ENCODE data around the gene GSK3A.
A peak's percentile ranks its signal among the peaks of the same experiment; 100 is the strongest.

GSK3A gene

GRCh38 chr19:42248270-42249148 is 6.1 kb upstream of the GSK3A start:
- no peak for DNase-seq (ENCODE audit: low spot score)

- no peak for DNase-seq (ENCODE audit: low spot score)
These were observed 5.3 kb upstream of the GSK3A start for GRCh38 chr19:42247640-42248199.

DNA sequence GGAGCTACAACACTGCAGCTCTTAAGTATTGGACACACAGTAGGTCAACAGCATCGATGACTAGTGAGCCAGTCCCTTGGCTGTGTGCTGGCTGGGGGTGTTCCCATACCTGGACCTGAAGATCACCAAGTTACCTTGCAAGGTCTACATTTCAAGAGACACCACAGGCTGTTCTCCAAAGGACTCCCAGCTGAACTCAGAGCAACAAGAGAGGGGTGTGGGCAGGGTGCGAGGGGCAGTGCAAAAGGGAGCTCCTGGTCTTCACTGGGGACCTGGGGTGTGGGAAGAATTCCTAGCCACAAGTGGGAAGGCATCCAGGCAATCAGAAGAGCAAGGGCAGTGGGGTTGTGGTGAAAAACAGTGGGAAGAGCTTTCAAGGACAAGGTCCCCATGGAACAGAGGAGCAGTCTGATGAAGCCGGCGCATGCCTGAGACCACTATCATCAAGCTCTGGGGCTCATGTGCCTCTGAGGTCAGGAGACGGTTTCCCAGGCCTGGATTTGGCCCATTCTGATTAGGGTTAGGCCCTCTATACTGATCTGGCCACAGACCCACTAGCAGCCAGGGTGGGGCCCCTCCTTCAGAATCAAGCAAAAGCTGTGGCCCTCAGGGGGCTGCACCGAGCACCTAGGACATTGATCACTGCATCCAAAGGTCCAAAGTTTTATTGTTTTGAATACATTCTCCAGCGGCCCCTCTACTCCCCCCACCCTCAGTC is 4.7 kb upstream of the GSK3A start:
- no peak for DNase-seq (ENCODE audit: low spot score)

DNA sequence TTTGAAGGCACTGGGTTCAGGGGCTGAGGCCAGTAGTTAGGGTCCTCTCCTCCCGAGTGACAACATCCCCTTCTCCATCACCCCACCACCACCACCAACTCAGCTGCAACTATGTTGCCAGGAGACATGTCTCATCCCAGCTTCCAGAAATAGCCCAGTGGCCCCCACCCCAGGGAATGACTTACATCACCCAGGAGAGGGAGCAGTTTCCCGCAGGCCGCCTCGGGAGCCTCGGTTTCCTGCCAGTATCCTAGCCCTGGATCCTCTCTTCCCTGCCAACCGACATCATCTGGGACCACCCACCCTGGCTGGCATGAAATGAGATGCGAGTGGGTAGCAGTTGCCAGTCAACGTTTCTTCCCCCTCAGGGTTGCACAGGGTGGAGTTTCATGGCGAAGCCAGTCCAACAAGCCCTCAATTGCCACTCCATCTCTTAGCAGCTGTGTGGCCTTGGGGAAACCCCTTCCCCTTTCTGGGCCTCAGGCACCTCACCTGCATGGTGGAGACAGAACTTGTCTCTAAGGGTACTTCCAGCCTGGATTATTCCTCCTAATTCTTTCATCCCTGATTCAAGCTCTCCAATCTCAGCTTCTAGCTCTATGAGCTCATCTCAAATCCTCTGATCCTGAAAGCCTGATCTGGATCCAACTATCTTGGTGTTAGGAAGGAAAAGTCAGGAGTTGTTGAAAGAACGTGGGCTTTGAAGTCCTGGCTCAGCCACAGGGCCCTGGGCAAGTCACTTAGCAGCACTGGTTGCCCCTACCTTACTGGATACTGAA is 3.9 kb upstream of the GSK3A start:
- no peak for DNase-seq (ENCODE audit: low spot score)

DNA sequence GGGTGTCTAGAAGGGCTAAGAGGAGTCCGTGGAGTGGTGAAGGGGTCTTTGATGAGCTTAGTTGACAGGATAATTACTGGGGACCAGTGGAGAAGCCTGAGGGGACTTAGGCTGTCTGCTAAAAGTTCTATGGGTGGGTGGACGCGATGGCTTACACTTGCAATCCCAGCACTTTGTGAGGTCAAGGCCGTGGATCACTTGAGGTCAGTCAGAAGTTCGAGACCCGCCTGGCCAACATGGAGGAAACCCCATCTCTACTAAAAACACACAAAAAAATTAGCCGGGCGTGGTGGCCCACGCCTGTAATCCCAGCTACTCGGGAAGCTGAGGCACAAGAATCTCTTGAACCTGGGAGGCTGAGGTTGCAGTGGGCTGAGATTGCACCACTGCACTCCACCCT is 2.8 kb upstream of the GSK3A start:
- no peak for DNase-seq (ENCODE audit: low spot score)

GRCh38 chr19:42244347-42245220 is 2.2 kb upstream of the GSK3A start:
- peak; percentile 92 for DNase-seq (ENCODE audit: low spot score)

GRCh38 chr19:42242069-42242511 is 312 bp downstream of the GSK3A start:
- no peak for DNase-seq (ENCODE audit: low spot score)

GRCh38 chr19:42241279-42241678 is 1.1 kb downstream of the GSK3A start:
- no peak for DNase-seq (ENCODE audit: low spot score)

DNA sequence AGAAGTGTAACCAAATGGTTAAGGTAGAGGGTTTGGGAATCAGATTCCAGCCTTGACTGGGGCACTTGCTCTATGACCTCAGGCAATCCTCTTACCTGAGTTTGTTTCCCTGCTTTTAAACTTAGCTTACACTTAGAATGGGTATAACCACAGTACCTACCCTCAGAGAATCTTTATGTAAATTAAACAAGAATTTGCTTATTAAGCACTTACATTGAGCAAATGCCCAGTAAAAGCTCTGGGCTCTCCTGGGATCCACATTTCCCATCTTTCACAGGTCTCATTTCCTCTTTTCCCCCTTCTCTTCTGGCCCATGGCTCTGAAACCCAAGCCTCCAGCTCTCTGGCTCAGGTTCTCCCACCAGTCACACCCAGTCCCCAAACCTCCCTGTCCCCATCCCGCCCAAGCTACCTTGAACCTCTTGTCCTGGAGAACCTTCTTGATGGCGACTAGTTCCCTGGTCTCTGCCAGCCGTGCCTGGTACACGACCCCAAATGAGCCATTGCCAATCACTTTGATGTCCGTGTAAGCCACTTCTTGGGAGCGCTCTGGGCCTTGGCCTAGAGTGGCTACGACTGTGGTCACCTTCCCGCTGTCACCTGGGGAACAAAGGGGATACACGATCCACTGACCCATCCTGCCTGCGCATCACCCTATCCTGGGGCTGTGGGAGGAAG is 2.7 kb downstream of the GSK3A start:
- no peak for DNase-seq (ENCODE audit: low spot score)

DNA sequence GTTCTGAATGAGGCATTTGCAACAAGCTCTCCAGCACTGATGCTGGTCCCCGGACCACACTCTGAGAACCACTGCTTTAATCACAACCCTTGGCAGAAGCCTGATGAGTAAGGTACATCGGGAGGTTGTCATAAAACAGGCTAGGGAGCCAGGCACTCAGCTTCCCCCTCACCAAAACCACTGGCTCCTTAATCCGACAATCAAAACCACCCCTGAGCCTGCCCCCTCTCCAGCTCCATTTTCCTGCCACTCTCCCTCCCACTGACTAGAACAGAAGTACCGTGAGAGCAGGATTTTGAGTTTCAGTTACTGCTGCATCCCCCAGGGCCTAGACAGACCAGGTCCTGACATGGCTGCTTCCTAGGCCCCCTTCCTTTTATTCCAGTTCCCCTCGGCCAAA is 7.2 kb downstream of the GSK3A start:
- no peak for DNase-seq (ENCODE audit: low spot score)

DNA sequence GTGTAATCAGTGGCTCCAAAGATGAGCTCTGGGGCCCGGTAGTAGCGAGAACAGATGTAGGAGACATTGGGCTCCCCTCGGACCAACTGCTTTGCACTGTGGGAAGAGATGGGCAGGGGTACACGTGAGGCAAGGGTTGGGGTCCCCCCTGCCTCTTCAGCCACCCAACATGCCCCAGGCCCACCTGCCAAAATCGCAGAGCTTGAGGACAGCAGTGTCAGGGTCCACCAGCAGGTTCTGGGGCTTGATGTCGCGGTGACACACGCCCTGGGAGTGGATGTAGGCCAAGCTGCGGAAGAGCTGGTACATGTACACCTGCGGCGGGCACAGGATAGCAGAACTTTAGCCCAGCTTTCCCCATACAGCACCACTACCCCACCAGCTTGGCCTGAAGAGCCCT is 8.0 kb downstream of the GSK3A start:
- no peak for DNase-seq (ENCODE audit: low spot score)

- DNase-seq (ENCODE audit: low spot score) = no peak
These were observed 8.6 kb downstream of the GSK3A start for GRCh38 chr19:42233678-42234292.

- no peak for DNase-seq (ENCODE audit: low spot score)
These were observed 9.3 kb downstream of the GSK3A start for GRCh38 chr19:42233106-42233505.

- no peak for DNase-seq (ENCODE audit: low spot score)
These were observed 10.0 kb downstream of the GSK3A start for GRCh38 chr19:42232435-42232834.

DNA sequence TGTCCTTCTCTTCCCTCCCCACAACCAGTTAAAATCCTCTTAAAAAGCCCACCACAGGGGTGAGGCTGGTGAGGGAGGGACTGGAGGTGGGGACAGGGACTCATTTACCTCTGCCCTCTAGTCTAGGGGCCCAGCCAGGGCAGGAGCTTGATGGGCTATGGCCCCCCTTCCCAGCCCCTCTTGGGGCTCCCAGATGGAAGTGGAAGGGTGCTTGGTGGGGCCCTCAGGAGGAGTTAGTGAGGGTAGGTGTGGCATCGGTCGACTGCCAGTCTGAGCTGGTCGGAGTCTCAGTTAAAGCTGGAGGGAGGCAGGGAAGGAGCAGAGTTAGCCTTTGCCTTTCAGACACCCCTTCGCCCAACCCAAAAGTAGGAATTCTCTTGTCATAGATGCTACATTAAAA is 11.8 kb downstream of the GSK3A start:
- no peak for DNase-seq (ENCODE audit: low spot score)

DNA sequence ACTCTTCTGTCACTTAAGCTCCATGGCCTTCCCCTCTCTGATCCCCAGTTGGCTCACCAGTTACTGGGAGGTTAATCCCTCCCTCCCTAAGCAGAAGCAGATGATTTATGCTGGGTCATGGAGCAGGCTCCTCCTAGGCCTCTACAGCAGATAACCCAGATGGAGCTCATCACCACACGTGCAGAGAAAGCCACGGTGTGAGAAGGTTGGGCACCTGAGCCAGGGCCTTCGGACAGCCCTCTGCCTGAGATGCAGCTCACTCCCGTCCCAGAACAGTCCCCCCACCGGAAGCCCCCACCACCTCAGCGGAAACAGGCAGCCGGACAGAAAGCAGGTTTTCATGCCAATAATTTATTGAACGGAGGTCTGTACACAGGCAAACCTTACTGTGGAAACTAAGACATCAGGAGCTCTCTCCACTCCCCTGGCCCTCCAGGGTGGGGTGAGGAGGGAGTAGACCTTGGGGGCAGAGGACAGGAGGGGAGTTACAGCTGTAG is 12.5 kb downstream of the GSK3A start:
- DNase-seq (ENCODE audit: low spot score) = no peak

DNA sequence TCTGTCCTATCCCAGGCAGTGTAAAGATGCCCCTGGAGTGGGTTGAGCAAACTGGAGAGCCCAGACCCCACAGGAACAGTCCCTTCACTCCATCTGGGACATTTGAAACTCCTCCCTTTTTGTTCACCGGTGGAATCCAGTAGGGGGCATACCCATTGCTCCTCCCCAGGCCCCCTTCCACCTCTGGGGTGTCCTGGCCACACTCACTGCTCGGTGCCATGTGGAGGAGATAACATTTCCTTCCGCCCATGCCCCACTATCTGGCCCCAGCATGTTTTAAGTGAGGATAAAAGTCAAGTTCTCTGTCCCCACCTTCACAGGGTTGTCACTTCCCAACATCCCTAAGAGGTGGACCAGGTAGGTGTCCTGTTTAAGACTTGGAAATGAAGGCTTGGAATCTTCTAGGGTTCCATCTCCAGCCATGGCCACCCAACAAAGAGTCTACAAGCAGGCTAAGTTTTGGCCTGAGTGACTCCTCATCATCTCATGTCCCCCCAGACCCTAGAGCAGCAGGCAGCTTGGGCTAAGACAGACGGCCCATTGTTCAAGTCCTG is 13.0 kb downstream of the GSK3A start:
- DNase-seq (ENCODE audit: low spot score) = no peak

- no peak for DNase-seq (ENCODE audit: low spot score)
These were observed 13.8 kb downstream of the GSK3A start for GRCh38 chr19:42228641-42229040.

DNA sequence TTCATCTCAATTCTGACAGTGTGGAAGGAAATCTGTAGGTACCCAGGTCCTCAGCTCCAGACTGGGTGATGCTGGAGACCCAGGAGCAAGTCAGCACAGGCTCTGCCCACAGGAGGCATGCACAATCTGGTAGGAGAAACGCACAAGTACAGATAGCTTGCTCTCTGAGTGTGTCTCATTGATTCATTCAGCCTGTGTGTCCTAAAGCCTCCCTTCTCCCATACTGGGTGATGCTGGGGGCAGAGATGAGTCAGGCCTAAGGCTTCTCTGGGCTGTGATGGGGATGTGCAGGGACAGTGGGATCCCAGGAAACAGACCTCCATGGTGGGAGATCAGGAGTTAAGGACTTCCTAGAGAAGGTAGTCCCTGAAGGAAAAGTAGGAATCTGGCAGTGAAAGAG is 15.5 kb downstream of the GSK3A start:
- no peak for DNase-seq (ENCODE audit: low spot score)

Measured in HuH-7.5 (cell line).